Activated T-helper 1 cell treated with anti-CD3 and anti-CD28 coated beads, Interleukin-12 subunit alpha, Interleukin-12 subunit beta, Interleukin-2, Interleukin-4 antibody, amounts not matched to agents 30 ng/mL and 10 ng/mL and 1 ng/mL, durations not matched to agents 14 hours and 24 hours and 36 hours (primary cell): ENCODE data around the gene BMPER. TPM values are rescaled to one million over a fixed set of nuclear protein-coding genes. Genes with fewer than 3 reads are reported as not detected.

Experiments used
- DNase-seq: peaks from one replicate; pipeline ENCODE4 v3.0.0; 2021; ENCODE audit warnings: low spot score
- H3K27ac Mint-ChIP-seq: one replicate; pipeline ENCODE4 v1.8.0; 2021; ENCODE audit warnings: mild to moderate bottlenecking, mixed read lengths
- H3K27me3 Mint-ChIP-seq: one replicate; pipeline ENCODE4 v1.8.0; 2022; ENCODE audit warnings: mild to moderate bottlenecking, moderate library complexity, mixed read lengths; ENCODE audit not compliant: insufficient read depth
- H3K36me3 Mint-ChIP-seq: one replicate; pipeline ENCODE4 v1.8.0; 2021; ENCODE audit warnings: low read depth, mixed read lengths
- H3K4me1 Mint-ChIP-seq: one replicate; pipeline ENCODE4 v1.8.0; 2021; ENCODE audit warnings: low read depth, mixed read lengths
- H3K4me3 Mint-ChIP-seq: one replicate; pipeline ENCODE4 v1.8.0; 2021; ENCODE audit warnings: mild to moderate bottlenecking, moderate library complexity, mixed read lengths
- H3K9me3 Mint-ChIP-seq: one replicate; pipeline ENCODE4 v1.8.0; 2021; ENCODE audit warnings: mixed read lengths
- intact Hi-C: fragments of 100-400 bp; cut with micrococcal nuclease; formaldehyde crosslinking; loops from one replicate; pipeline ENCODE4 v1.15.1; 2024
- total RNA-seq: library from RNA; stranded (reverse); gene quantifications from 2 replicates; pipeline ENCODE4 v1.2.3, GENCODE V29; 2022

BMPER gene
- total RNA-seq, 1 donor from 2014 or later: not detected

DNA sequence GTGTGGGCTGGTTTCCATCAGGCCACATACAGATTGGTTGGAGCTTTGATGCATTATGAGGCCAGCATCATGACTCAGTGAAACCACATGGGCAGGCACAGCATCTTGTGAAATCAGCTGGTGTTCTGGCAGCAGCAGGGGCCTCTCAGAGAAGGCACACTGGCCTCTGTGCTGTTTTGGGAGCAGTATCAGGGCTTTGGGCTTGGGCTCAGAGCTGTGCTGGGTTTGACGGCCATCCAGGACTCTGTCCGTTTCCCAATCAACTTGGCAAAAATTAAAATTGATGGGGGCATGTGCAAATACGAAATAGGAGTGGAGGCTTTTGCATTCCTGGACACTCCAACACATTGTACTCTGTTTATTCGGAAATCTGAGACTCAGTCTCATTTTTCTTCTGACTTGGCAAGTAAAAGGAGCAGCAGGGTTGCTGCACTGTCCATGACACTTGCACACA lies 190.9 kb downstream of the BMPER start:
- Mint-ChIP-seq H3K36me3 (no peaks in the 10 kb centered on the region), H3K27me3 (peaks cover 1% of the 10 kb centered on the region), H3K9me3 (peaks cover 4% of the 10 kb centered on the region), H3K4me1 (no peaks in the 10 kb centered on the region), H3K27ac (no peak overlapping the region), H3K4me3 (no peak overlapping the region)
- DNase-seq: no peak
- intact Hi-C loops: no loop called here

DNA sequence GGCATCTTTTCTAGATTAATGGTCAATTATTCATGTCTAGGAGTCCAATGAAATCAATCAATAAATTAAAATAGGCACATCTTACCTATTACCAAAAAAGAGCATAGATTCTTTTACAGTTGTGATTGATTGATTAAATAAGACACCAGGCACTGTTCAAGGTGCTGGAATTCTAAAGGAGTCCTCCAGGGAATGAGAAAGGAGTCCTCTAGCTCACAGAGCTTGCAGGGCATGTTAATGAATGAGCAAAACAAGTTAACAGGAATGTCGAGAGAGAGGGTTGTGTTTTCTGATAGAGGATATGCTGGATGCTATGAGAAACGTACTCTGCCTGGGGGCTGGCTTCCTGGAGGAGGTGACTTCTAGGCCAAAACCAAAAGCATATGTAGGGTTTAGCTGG lies 191.4 kb downstream of the BMPER start:
- Mint-ChIP-seq H3K4me1 (no peaks in the 10 kb centered on the region), H3K9me3 (peaks cover 4% of the 10 kb centered on the region), H3K36me3 (no peaks in the 10 kb centered on the region), H3K4me3 (no peak overlapping the region), H3K27ac (no peak overlapping the region), H3K27me3 (peaks cover 1% of the 10 kb centered on the region)
- intact Hi-C loops: no loop called here
- DNase-seq: no peak

DNA sequence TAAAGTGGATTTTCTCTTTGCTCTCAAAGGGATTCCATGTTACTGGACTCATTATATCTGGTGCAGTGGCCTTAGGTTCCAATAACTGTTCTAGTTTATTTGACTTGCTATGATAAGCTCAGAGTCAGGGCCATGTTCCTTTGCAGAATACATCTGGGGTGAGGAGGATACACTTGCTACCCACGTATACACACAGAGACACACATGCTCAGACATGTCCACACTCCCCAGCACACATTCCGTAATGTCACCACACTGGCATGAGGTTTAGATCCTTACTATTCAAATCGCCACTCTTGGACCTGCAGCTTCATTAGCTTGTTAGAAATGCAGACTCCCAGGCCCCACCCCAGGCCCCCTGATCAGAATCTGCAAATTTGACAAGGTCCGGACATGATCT lies 195.3 kb downstream of the BMPER start:
- Mint-ChIP-seq H3K9me3 (peaks cover 19% of the 10 kb centered on the region), H3K4me3 (no peak overlapping the region), H3K4me1 (no peaks in the 10 kb centered on the region), H3K27ac (no peak overlapping the region), H3K36me3 (no peaks in the 10 kb centered on the region), H3K27me3 (peaks cover 1% of the 10 kb centered on the region)
- no peak for DNase-seq
- intact Hi-C loops: no loop called here

DNA sequence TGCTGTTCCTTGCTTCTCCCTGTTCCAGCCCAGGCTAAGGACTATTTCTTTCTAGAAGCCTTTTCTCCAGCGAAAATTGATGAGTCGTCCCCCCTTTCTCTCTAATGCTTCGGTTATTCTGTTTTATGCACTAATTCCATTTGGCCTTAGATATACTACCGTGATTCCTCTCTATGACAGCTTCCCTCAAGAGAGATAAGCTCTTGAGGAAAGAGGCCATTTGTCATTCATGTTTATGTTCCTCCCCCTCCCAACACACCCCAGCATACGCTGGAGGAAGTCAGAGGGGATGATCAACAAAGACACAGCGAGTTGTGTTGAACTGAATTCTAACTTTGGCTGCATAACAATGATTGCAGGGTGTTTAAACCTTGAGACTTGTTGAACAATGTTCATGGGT lies 198.8 kb downstream of the BMPER start:
- Mint-ChIP-seq H3K4me3 (no peak overlapping the region), H3K27me3 (no peaks in the 10 kb centered on the region), H3K36me3 (no peaks in the 10 kb centered on the region), H3K9me3 (peaks cover 19% of the 10 kb centered on the region), H3K27ac (no peak overlapping the region), H3K4me1 (no peaks in the 10 kb centered on the region)
- no peak for DNase-seq
- intact Hi-C loops: no loop called here

- Mint-ChIP-seq H3K36me3 (no peaks in the 10 kb centered on the region), H3K27me3 (no peaks in the 10 kb centered on the region), H3K4me3 (no peak overlapping the region), H3K4me1 (no peaks in the 10 kb centered on the region), H3K27ac (no peak overlapping the region), H3K9me3 (peaks cover 18% of the 10 kb centered on the region)
- DNase-seq: no peak
- intact Hi-C loops: no loop called here
Measured at GRCh38 chr7:34104992-34105391, 199.7 kb downstream of the BMPER start.

DNA sequence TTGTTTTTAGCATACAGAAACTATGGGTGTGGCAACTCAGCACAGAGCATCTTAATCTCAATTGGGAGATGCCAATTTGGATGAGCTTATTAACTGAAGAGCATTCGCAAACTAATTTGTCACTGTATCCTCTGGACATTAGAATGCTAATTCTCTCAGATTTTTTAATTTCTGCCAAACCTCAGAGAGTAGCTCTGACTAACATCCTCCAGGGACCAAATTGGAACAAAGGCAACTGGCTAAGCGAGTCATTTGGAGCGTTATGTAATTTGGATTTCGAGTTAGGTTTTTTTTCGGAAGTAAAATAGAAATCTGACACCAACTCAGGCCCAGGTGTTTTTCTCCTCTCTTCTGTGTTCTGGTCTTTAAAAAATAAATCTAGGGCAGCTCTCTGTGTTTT lies 201.9 kb downstream of the BMPER start:
- H3K4me3 Mint-ChIP-seq: no peak overlapping the region

DNA sequence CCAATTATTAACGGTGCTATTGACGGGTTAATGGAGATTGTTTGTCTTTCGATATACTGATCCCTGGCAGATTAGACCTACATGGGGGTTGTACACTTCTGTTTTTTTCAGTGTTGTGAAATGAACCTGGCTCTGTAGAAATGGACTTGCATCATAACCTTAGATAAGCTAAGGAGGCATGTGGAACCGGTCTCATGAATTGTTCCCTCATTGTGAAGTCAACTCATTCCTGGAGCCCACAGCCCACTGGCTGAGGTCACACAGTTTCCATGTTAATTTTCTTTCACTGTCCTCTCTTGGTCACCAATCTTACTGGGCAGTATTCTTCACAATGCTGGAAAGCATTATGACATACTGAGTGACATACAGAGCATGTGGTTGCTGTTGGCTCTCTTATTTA lies 202.8 kb downstream of the BMPER start:
- Mint-ChIP-seq H3K9me3 (peaks cover 8% of the 10 kb centered on the region), H3K27me3 (no peaks in the 10 kb centered on the region), H3K4me1 (no peaks in the 10 kb centered on the region), H3K27ac (no peak overlapping the region), H3K4me3 (no peak overlapping the region), H3K36me3 (no peaks in the 10 kb centered on the region)
- intact Hi-C loops: no loop called here
- no peak for DNase-seq

More for the DNA sequence above, 201.9 kb downstream of the BMPER start:
- H3K27me3 Mint-ChIP-seq: no peaks in the 10 kb centered on the region
- H3K9me3 Mint-ChIP-seq: peaks cover 15% of the 10 kb centered on the region
- no peaks in the 10 kb centered on the region for H3K36me3 Mint-ChIP-seq
- H3K27ac Mint-ChIP-seq: no peak overlapping the region
- DNase-seq: no peak
- no peaks in the 10 kb centered on the region for H3K4me1 Mint-ChIP-seq
- intact Hi-C loops: no loop called here

DNA sequence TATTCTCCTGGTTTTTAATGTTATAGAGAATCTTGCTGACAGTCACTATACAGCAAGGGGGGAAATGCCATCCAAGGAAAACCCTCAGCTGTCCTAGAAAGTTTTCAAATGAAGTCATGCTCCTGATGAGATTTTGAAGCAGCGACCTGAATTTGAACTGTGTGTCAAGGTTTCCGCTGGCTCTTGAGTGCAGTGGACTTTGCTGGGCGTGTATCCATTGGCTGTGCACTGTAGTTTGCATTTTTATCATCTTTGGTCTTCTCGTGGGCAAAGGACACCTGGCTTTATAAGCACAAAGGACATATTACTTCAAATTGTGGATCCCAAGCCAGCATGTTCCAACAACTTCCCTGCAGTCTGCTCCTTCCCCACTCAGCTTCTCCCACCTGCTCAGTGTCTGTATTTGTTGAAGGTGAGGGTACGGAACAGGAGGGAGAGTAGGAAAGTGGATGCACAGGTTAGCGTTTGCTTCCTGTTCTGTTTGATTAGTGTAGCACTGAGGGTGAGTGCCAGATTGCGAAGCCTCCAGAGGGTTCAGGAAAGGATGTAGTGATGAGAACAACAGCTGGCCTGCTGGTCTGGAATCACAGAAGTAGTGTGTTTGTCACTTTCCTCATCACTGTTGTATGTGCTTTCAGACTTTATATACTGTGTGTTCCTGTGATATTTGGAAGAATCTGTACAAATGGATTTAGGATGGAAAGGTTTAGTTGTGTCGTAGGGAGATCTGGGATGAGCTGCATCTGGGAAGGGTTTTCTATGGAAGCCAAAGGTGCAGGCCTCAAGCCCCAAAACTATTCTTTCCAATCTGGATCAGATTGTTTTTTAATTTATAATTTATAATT lies 204.8 kb downstream of the BMPER start:
- intact Hi-C loops: no loop called here
- Mint-ChIP-seq H3K4me3 (no peak overlapping the region), H3K4me1 (no peaks in the 10 kb centered on the region), H3K27ac (no peak overlapping the region), H3K36me3 (no peaks in the 10 kb centered on the region), H3K27me3 (no peaks in the 10 kb centered on the region), H3K9me3 (no peaks in the 10 kb centered on the region)
- no peak for DNase-seq

DNA sequence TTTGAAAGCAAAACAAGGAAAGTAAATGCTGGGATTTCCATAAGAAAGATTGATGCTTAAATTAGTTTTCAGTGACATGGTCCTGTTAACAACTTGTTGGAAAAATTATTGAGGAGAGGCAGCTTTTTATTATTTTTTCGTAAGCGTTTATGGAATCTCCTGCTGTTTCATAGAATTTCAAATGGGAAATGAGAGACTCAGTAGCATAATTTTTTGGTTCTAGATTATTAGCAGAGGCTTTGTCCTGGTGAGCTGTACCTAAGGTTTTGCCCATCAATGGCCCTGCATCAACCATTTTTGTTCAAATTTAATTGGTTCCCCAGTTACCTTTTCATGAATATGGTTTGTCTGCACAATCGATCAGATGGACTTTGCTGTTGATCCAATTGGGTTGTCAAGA lies 205.7 kb downstream of the BMPER start:
- intact Hi-C loops: no loop called here
- Mint-ChIP-seq H3K36me3 (no peaks in the 10 kb centered on the region), H3K27me3 (no peaks in the 10 kb centered on the region), H3K27ac (no peak overlapping the region), H3K4me1 (no peaks in the 10 kb centered on the region), H3K4me3 (no peak overlapping the region), H3K9me3 (peaks cover under 1% of the 10 kb centered on the region)
- no peak for DNase-seq

GRCh38 chr7:34115503-34115902 lies 210.2 kb downstream of the BMPER start:
- H3K27ac Mint-ChIP-seq: no peak overlapping the region
- no peaks in the 10 kb centered on the region for H3K27me3 Mint-ChIP-seq
- no peaks in the 10 kb centered on the region for H3K36me3 Mint-ChIP-seq
- intact Hi-C loops: no loop called here
- peaks cover 4% of the 10 kb centered on the region for H3K9me3 Mint-ChIP-seq
- no peak overlapping the region for H3K4me3 Mint-ChIP-seq
- no peak for DNase-seq
- H3K4me1 Mint-ChIP-seq: no peaks in the 10 kb centered on the region

- Mint-ChIP-seq H3K27me3 (no peaks in the 10 kb centered on the region), H3K9me3 (peaks cover 4% of the 10 kb centered on the region), H3K4me1 (no peaks in the 10 kb centered on the region), H3K27ac (no peak overlapping the region), H3K36me3 (no peaks in the 10 kb centered on the region), H3K4me3 (no peak overlapping the region)
- DNase-seq: no peak
- intact Hi-C loops: no loop called here
Measured at GRCh38 chr7:34117573-34117972, 212.2 kb downstream of the BMPER start.

DNA sequence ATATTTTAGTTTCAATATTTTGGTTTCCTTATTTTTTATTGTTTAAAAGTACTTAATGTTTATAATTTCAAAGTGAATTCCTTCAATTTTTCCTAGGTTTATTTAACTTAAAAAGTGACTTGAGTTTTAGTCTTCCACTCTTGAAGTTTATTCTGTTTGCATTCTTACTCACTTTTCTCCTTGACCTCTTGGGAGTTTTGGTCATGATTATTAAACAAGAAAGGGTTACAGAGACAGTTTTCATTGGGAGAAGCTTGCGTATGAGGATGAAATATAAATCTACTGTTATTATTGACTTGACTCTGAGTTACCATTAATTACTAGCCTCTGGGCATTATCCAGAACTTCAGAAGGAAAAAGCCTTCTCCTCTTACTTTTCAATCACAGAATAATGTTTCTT lies 216.0 kb downstream of the BMPER start:
- Mint-ChIP-seq H3K27ac (no peak overlapping the region), H3K4me1 (no peaks in the 10 kb centered on the region), H3K36me3 (no peaks in the 10 kb centered on the region), H3K9me3 (peaks cover under 1% of the 10 kb centered on the region), H3K4me3 (no peak overlapping the region), H3K27me3 (no peaks in the 10 kb centered on the region)
- DNase-seq: no peak
- intact Hi-C loops: no loop called here

GRCh38 chr7:34123316-34123715 lies 218.0 kb downstream of the BMPER start:
- no peaks in the 10 kb centered on the region for H3K27me3 Mint-ChIP-seq
- H3K4me3 Mint-ChIP-seq: no peak overlapping the region
- no peaks in the 10 kb centered on the region for H3K36me3 Mint-ChIP-seq

DNA sequence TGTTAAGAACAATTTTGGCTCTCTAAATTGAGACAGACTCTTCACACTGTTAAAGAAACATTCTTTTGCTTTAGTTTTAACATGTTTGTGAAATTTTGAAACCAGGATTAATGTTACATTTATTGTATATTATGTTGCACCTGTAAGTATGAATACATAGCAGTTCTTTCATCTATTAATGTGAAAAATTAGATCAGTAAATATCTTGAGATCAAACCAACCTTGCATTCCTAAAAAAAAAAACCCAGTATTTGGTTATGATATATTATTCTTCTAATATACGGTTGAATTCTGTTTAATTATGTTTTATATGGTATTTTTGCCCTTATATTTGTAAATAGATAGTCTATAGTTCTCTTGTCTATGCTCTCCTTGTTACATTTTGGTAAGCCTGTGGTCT lies 219.4 kb downstream of the BMPER start:
- no peaks in the 10 kb centered on the region for H3K27me3 Mint-ChIP-seq
- H3K9me3 Mint-ChIP-seq: peaks cover 13% of the 10 kb centered on the region
- no peak for DNase-seq
- no peak overlapping the region for H3K4me3 Mint-ChIP-seq
- intact Hi-C loops: no loop called here
- no peaks in the 10 kb centered on the region for H3K36me3 Mint-ChIP-seq
- H3K4me1 Mint-ChIP-seq: no peaks in the 10 kb centered on the region
- H3K27ac Mint-ChIP-seq: no peak overlapping the region

More at GRCh38 chr7:34123316-34123715, 218.0 kb downstream of the BMPER start:
- Mint-ChIP-seq H3K9me3 (peaks cover 13% of the 10 kb centered on the region), H3K4me1 (no peaks in the 10 kb centered on the region), H3K27ac (no peak overlapping the region)
- no peak for DNase-seq
- intact Hi-C loops: no loop called here
